T-cell (primary cell): Measurements from ENCODE around the gene ABCC3. TPM values are rescaled to one million over a fixed set of nuclear protein-coding genes. Genes with fewer than 3 reads are reported as not detected.
"Not testable (repeated sequence)": the region's sequence is repeated elsewhere in the genome, so short reads cannot be mapped to it uniquely, and the experiment has no call there.

ENCODE experiments used
- ATAC-seq, 4 experiments: fragments of 200-7000 bp in 3 of 4; fragments of 150-1000 bp in 1 of 4; cut with Tn5 transposase; replicated peaks in 1 of 4; 1 replicate in 3 of 4; 2 replicates in 1 of 4; pipeline ENCODE4 v1.10.0; 2021; ENCODE audit warnings: moderate library complexity in 3 of 4, mild to moderate bottlenecking in 2 of 4, moderate number of reproducible peaks in 1 of 4
- CTCF ChIA-PET, 2 donors: fragments of 300-600 bp; sonication (Branson Sonifier 250); formaldehyde crosslinking; loops; one replicate each; lab custom pipeline; 2022; ENCODE audit warnings: antibody characterized with exemption in 2 of 2; lab: Charles Lee
- POLR2A ChIA-PET, 2 donors: fragments of 300-600 bp; sonication (Branson Sonifier 250); formaldehyde crosslinking; loops; one replicate each; lab custom pipeline; 2022; ENCODE audit warnings: antibody characterized with exemption in 2 of 2; lab: Charles Lee
- DNase-seq, 35 experiments: peaks; one replicate each; pipeline versions ENCODE4 v3.0.0 to v3.0.0-alpha.2; 2013 to 2023
- H3K27ac ChIP-seq: one replicate; pipeline ENCODE4 v1.5.1; 2013; ENCODE audit warnings: low read length
- H3K27me3 ChIP-seq, 2 experiments: replicated peaks in 1 of 2; 1 replicate in 1 of 2; 2 replicates in 1 of 2; pipeline versions ENCODE4 v1.6.1 to v1.7.0; 2013; ENCODE audit warnings: low read length in 1 of 2, mixed read lengths in 1 of 2; ENCODE audit not compliant: control insufficient read depth in 2 of 2, insufficient read depth in 2 of 2; ENCODE audit errors: extremely low read depth in 1 of 2
- H3K36me3 ChIP-seq, 2 donors: 1 replicate in 1 of 2; 2 replicates in 1 of 2; pipeline versions ENCODE4 v1.6.1 to v1.7.0; 2013; ENCODE audit warnings: low read length in 1 of 2; ENCODE audit not compliant: control insufficient read depth in 2 of 2, insufficient read depth in 1 of 2; ENCODE audit errors: extremely low read depth in 1 of 2
- H3K4me1 ChIP-seq, 2 experiments: 1 replicate in 1 of 2; 2 replicates in 1 of 2; pipeline versions ENCODE4 v1.6.1 to v1.7.0; 2013; ENCODE audit warnings: low read length in 2 of 2, mixed read lengths in 1 of 2; ENCODE audit not compliant: insufficient read depth in 2 of 2, control insufficient read depth in 1 of 2; ENCODE audit errors: extremely low read depth in 1 of 2
- H3K4me3 ChIP-seq, 2 donors: 1 replicate in 1 of 2; 2 replicates in 1 of 2; pipeline versions ENCODE4 v1.5.1 to v1.7.0; 2013; ENCODE audit warnings: mild to moderate bottlenecking in 2 of 2, low read length in 1 of 2, moderate library complexity in 1 of 2; ENCODE audit not compliant: control insufficient read depth in 1 of 2; ENCODE audit errors: extremely low read depth in 1 of 2
- H3K9me3 ChIP-seq: 2 replicates; pipeline ENCODE4 v1.7.0; 2013
- H3K27ac Mint-ChIP-seq, 2 donors: one replicate each; pipeline ENCODE4 v1.8.0; 2020 to 2021; ENCODE audit warnings: mild to moderate bottlenecking in 2 of 2, mixed read lengths in 2 of 2
- H3K27me3 Mint-ChIP-seq, 2 donors: one replicate each; pipeline ENCODE4 v1.8.0; 2021 to 2022; ENCODE audit warnings: mixed read lengths in 2 of 2
- H3K36me3 Mint-ChIP-seq: one replicate; pipeline ENCODE4 v1.8.0; 2021; ENCODE audit warnings: mixed read lengths
- H3K4me1 Mint-ChIP-seq, 3 donors: one replicate each; pipeline ENCODE4 v1.8.0; 2020 to 2022; ENCODE audit warnings: mixed read lengths in 3 of 3, mild to moderate bottlenecking in 1 of 3
- H3K4me3 Mint-ChIP-seq, 3 donors: one replicate each; pipeline ENCODE4 v1.8.0; 2020 to 2022; ENCODE audit warnings: mild to moderate bottlenecking in 3 of 3, mixed read lengths in 3 of 3, moderate library complexity in 3 of 3
- H3K9me3 Mint-ChIP-seq, 3 donors: one replicate each; pipeline ENCODE4 v1.8.0; 2020 to 2022; ENCODE audit warnings: mixed read lengths in 3 of 3
- WGBS: methylation state at CpG from one replicate; pipeline ENCODE4 v1.1.5; 2013; ENCODE audit warnings: missing lambda C conversion rate; ENCODE audit not compliant: insufficient coverage; 5-methylcytosine and 5-hydroxymethylcytosine counted together
- total RNA-seq, 35 experiments: library from RNA in 6 of 35; stranded (reverse) in 6 of 35; fragments of 120-200 nt in 1 of 35; gene quantifications; one replicate each; pipeline versions ENCODE4 v1.2.1 to v1.2.4 and lab custom pipeline; 2013 to 2026

ABCC3 gene
- total RNA-seq, 5 donors from 2014 or later (not counting 1 experiment from before 2014, with no cell fraction given): 0.75 to 2.2 (median 1.5) TPM; not detected in 1

DNA sequence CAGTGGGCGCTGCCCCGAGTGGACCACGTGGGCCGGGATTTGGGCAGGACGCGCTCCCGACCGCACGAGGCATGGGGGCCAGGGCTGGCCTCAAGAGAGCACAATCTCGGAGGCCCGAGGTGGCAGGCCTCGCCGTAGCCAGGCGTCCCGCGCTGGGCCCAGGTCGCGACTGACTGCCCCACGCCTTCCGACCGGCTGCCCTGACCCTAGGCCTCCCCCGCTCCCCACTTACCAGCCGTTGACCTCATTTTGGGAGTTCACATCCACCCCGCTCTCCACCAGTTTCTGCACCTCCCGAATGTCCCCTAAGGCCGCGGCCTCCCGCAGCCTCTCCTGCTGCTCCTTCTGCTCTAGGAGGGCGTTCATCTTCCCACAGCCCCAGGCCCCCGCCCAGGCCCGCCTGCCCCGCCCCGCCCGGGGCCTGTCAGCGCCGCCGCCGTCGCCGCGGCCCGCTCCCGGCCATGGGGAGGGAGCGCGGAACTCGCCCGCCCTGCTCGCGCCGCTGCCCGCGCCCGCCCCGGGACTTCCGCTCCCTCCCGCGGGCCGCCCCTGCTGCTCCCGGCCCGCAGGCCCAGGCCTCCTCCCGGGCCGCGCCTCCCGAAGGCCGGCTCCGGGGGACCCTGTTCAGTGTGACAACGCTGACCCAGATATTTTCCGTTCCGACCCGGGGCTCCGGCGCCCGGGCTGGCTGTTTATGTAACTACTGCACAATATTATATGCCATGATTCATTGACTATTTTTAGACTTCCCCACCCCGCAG lies 72.8 kb downstream of the ABCC3 start, which contains the start of gene ANKRD40:
Gene ANKRD40 (minus strand): TSS at position 626 of the 761 bp plus-strand sequence. CDS start 260 bp downstream, at position 366.
- Mint-ChIP-seq H3K27me3 (no peaks in the 10 kb centered on the region), H3K27ac (peak within 1 kb of the TSS; percentile 96 to 98), H3K9me3 (no peaks in the 10 kb centered on the region), H3K4me1 (peaks cover 52 to 59% (median 52%) of the 10 kb centered on the region in 3 donors), H3K36me3 (peaks cover 12% of the 10 kb centered on the region), H3K4me3 (peak within 1 kb of the TSS; percentile 81 to 93 (median 91))
- peak; percentile 76 to 94 (median 84) for DNase-seq
- H3K4me1 ChIP-seq: peaks cover 12 to 41% of the 10 kb centered on the region in 2 experiments
- ATAC-seq: peak; percentile 82 to 91 (median 86)
- ChIA-PET POLR2A (interaction anchor here (0.5 to 1.2 kb wide), 6 partner anchors 12 to 873 kb away, joined by 3 to 9 read pairs (median 3); partner anchors contain the start of gene LUC7L3 (in 1 of the 2)), CTCF (interaction anchor here in 1 of 2 donors (0.5 to 0.9 kb wide), 4 partner anchors 11 to 231 kb away, joined by 3 to 5 read pairs (median 3); partner anchors contain the start of gene LUC7L3)
- H3K36me3 ChIP-seq: peaks cover 4 to 8% of the 10 kb centered on the region in 2 donors
- peak within 1 kb of the TSS; percentile 72 to 74 for H3K4me3 ChIP-seq
- peak within 1 kb of the TSS; percentile 98 for H3K27ac ChIP-seq
- WGBS: under 1% methylated on average over 63 of the region's 74 CpGs
- H3K27me3 ChIP-seq: no peaks in the 10 kb centered on the region
- no peaks in the 10 kb centered on the region for H3K9me3 ChIP-seq

DNA sequence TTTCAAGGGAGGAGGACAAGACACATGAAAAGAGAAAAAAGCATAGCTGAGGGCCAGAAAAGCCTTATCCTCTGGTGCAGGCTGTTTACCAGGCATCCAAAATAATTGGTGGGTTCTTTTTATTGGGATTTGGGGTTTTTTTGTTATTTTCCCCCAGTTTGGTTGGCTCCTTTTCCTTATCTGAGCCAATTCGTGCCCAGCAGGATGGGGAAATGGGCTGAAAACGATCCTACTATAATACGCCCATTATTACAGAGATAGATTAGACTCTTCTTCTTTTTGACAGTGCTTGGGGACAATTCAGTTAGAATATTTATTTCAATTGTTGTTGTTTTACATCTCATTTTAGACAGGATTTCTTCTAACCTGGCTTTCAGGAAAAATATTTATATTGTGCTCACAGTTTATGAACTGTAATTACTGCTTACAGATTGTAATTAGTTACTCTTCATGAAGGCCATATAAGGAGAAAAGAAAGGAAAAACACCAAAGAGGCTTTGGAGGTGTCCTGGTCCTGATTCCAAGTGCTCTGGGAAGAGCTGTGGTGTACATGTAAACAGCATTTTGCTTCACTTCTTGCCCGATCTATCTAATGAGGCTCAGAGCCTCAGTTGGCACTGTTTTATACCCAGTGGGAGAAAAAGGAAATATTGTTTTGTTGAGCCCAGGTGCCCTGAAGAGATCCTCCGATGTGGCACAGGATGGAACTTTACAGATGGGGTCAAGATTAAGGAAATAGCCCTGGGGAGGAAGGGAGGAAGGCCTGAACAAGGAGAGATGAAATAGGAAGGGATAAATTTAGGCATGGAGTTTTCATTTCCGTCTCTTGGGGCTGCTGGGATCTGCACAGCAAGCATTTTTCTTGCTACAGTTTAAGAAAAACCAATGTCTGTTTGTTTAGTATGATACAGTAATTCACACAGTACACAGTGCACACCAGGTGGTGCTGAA lies 73.6 kb downstream of the ABCC3 start:
- H3K27me3 Mint-ChIP-seq: no peaks in the 10 kb centered on the region
- peaks cover 4 to 7% of the 10 kb centered on the region in 2 donors for H3K36me3 ChIP-seq
- H3K27me3 ChIP-seq: no peaks in the 10 kb centered on the region
- peak overlapping the region; percentile 81 to 91 (median 84) for H3K4me3 Mint-ChIP-seq
- H3K27ac Mint-ChIP-seq: peak overlapping the region; percentile 96 to 98
- ChIA-PET POLR2A (interaction anchor here (0.7 to 1.2 kb wide), 4 partner anchors 11 to 462 kb away, joined by 3 to 4 read pairs (median 3); partner anchors contain the start of gene LUC7L3 (in 1 of the 2)), CTCF (interaction anchor here in 1 of 2 donors (0.5 to 0.9 kb wide), 3 partner anchors 10 to 232 kb away, joined by 3 to 5 read pairs (median 3); partner anchors contain the start of gene LUC7L3)
- no peaks in the 10 kb centered on the region for H3K9me3 ChIP-seq
- H3K27ac ChIP-seq: peak overlapping the region; percentile 98
- 10% methylated on average over 2 of the region's 6 CpGs for WGBS
- H3K36me3 Mint-ChIP-seq: peaks cover 10% of the 10 kb centered on the region
- H3K4me3 ChIP-seq: peak overlapping the region; percentile 62 to 74
- H3K9me3 Mint-ChIP-seq: no peaks in the 10 kb centered on the region
- ATAC-seq (no peak), DNase-seq (peak in 1 of 35 experiments; percentile 35)
- H3K4me1 Mint-ChIP-seq: peaks cover 45 to 54% (median 46%) of the 10 kb centered on the region in 3 donors
- H3K4me1 ChIP-seq: peaks cover 12 to 41% of the 10 kb centered on the region in 2 experiments

DNA sequence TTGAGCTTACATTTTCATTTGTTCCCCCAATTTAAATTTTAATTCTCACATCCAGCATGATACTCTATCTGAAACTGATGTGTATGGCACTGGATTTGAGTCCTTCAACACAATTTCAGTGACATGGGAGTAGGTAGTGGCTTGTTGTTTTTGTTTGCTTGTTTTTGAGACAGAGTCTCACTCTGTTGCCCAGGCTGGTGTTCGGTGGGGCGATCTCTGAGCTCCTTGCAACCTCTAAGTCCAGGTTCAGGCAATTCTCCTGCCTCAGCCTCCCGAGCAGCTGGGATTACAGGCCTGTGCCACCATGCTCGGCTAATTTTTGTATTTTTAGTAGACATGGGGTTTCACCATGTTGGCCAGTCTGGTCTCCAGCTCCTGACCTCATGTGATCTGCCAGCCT lies 74.4 kb downstream of the ABCC3 start:
- POLR2A ChIA-PET: interaction anchor here in 1 of 2 donors (0.6 to 1.2 kb wide), 4 partner anchors 10 to 86 kb away, joined by 3 to 4 read pairs (median 4); partner anchors contain the start of gene LUC7L3
- H3K9me3 ChIP-seq, CTCF ChIA-PET, H3K4me3 ChIP-seq, ATAC-seq, H3K36me3 Mint-ChIP-seq, DNase-seq, H3K9me3 Mint-ChIP-seq, H3K27me3 Mint-ChIP-seq, H3K36me3 ChIP-seq, H3K27me3 ChIP-seq: not testable (repeated sequence)
- peaks cover 37 to 46% (median 39%) of the 10 kb centered on the region in 3 donors for H3K4me1 Mint-ChIP-seq
- peak overlapping the region; percentile 98 for H3K27ac ChIP-seq
- H3K4me1 ChIP-seq: peaks cover 12 to 38% of the 10 kb centered on the region in 2 experiments
- H3K27ac Mint-ChIP-seq: peak overlapping the region; percentile 96 to 98
- peak overlapping the region; percentile 81 to 91 (median 84) for H3K4me3 Mint-ChIP-seq
- 85% methylated on average over 2 of the region's 4 CpGs for WGBS

DNA sequence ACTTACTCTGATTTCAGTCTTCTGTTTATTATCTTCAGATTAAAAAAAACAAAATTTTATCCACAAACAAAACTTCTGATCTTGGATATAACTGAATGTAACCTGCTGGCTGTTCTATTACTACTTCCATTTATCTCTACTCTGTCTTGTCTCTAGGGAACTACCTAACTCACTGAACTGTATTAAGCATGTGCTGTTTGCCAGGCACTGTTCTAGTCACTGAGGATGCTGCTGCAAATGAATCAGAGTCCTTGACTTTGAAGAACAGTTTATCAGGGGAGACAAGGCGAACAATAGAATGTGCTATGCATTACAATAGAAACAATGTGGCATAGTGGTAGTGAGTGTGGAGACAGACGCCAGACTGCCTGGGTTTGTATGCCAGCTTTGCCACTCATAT lies 75.3 kb downstream of the ABCC3 start:
- H3K36me3 Mint-ChIP-seq: peaks cover 2% of the 10 kb centered on the region
- no peaks in the 10 kb centered on the region for H3K27me3 Mint-ChIP-seq
- H3K27ac ChIP-seq: no peak overlapping the region
- DNase-seq: no peak
- peak overlapping the region in 2 of 3 donors; percentile 21 to 81 for H3K4me3 Mint-ChIP-seq
- peaks cover 12 to 35% of the 10 kb centered on the region in 2 experiments for H3K4me1 ChIP-seq
- H3K4me3 ChIP-seq: no peak overlapping the region
- CTCF ChIA-PET: no interaction called here
- peaks cover 32 to 42% (median 33%) of the 10 kb centered on the region in 3 donors for H3K4me1 Mint-ChIP-seq
- H3K27me3 ChIP-seq: no peaks in the 10 kb centered on the region
- H3K9me3 Mint-ChIP-seq: no peaks in the 10 kb centered on the region
- WGBS: no CpG with 5 or more reads among the region's 2 CpGs
- ATAC-seq: no peak
- no peaks in the 10 kb centered on the region for H3K9me3 ChIP-seq
- no peaks in the 10 kb centered on the region for H3K36me3 ChIP-seq
- peak overlapping the region; percentile 69 to 83 for H3K27ac Mint-ChIP-seq
- POLR2A ChIA-PET: no interaction called here

- WGBS: 100% methylated on average over 1 of the region's 4 CpGs
- POLR2A ChIA-PET: no interaction called here
Observed at GRCh38 chr17:50710650-50711049, 76.0 kb downstream of the ABCC3 start.

More at GRCh38 chr17:50710650-50711049, 76.0 kb downstream of the ABCC3 start:
- ATAC-seq: no peak
- CTCF ChIA-PET: no interaction called here
- Histone ChIP-seq H3K27me3 (no peaks in the 10 kb centered on the region), H3K27ac (no peak overlapping the region), H3K36me3 (no peaks in the 10 kb centered on the region), H3K9me3 (no peaks in the 10 kb centered on the region), H3K4me1 (peaks cover 12 to 33% of the 10 kb centered on the region in 2 experiments), H3K4me3 (no peak overlapping the region)
- H3K27ac Mint-ChIP-seq: peak overlapping the region; percentile 69 to 83
- H3K4me3 Mint-ChIP-seq: no peak overlapping the region
- no peaks in the 10 kb centered on the region for H3K27me3 Mint-ChIP-seq
- H3K9me3 Mint-ChIP-seq: no peaks in the 10 kb centered on the region
- peaks cover 27 to 37% (median 28%) of the 10 kb centered on the region in 3 donors for H3K4me1 Mint-ChIP-seq
- no peaks in the 10 kb centered on the region for H3K36me3 Mint-ChIP-seq
- DNase-seq: no peak
